ENCODE results near the gene POLD2.

GRCh38 chr7:44144426-44144967 is 21.1 kb upstream of the POLD2 start:
- no peak for TF ChIP-seq CTCF (conservative IDR thresholded peaks at IDR 0.05 in 1 of 2, IDR thresholded peaks at IDR 0.05 in 1 of 2; ENCODE audit: low read depth in 1 of 2, low read length in 2 of 2)
- TF ChIP-seq EZH2 (IDR thresholded peaks at IDR 0.05; ENCODE audit: low read length, missing control alignments) = no peak
